GM12878 (cell line): ENCODE data around the gene CACNA1D. TPM values are rescaled to one million over a fixed set of nuclear protein-coding genes. Genes with fewer than 3 reads are reported as not detected.

Experiments used
- ATAC-seq: fragments of 200-7000 bp; cut with Tn5 transposase; 3 replicates; pipeline ENCODE4 v1.9.1; 2020; ENCODE audit warnings: mild to moderate bottlenecking, moderate library complexity
- BruUV-seq: library from RNA; stranded (reverse); fragments of 400-500 nt; replicated peaks from 2 replicates; lab custom pipeline; 2021; lab: Mats Ljungman, UMichigan
- CTCF ChIA-PET: fragments of 300-600 bp; sonication (Branson Sonifier 250); formaldehyde crosslinking; extraction: SDS; loops from one replicate; lab custom pipeline; 2021; ENCODE audit warnings: inconsistent platforms; lab: Yijun Ruan, JAX
- POLR2A ChIA-PET: fragments of 350-600 bp; formaldehyde crosslinking; extraction: SDS; loops from one replicate; lab custom pipeline; 2021; ENCODE audit warnings: inconsistent platforms; lab: Charles Lee
- RAD21 ChIA-PET: fragments of 300-600 bp; sonication (Branson Sonifier 250); formaldehyde crosslinking; loops from one replicate; lab custom pipeline; 2023; ENCODE audit warnings: antibody characterized with exemption; ENCODE audit not compliant: unreplicated experiment; lab: Charles Lee
- SMC1A ChIA-PET: fragments of 300-600 bp; sonication (Branson Sonifier 250); formaldehyde crosslinking; loops from one replicate; lab custom pipeline; 2023; ENCODE audit not compliant: unreplicated experiment, uncharacterized antibody; lab: Charles Lee
- DNase-seq: peaks from one replicate; pipeline ENCODE4 v3.0.0-alpha.2; 2011; ENCODE audit warnings: low read depth, low spot score
- FAIRE-seq: peaks from 3 replicates; lab custom pipeline; 2011; peaks lifted over from hg19 to GRCh38; lab: Jason Lieb, UNC
- H2AFZ ChIP-seq: 2 replicates; pipeline ENCODE4 v1.6.0; 2011; ENCODE audit warnings: low read depth, low read length, control low read depth; ENCODE audit not compliant: control insufficient read depth
- H3K27ac ChIP-seq: 2 replicates; pipeline ENCODE4 v1.5.1; 2011; ENCODE audit warnings: control low read depth; ENCODE audit not compliant: control insufficient read depth, insufficient read depth
- H3K27me3 ChIP-seq, 2 experiments: replicated peaks in 1 of 2; 2 replicates each; pipeline versions ENCODE4 v1.6.0 to v1.6.1; 2011; ENCODE audit warnings: low read length in 1 of 2; ENCODE audit not compliant: control insufficient read depth in 2 of 2, insufficient read depth in 2 of 2
- H3K36me3 ChIP-seq, 2 experiments: 2 replicates each; pipeline ENCODE4 v1.5.1; 2011; ENCODE audit warnings: low read length in 1 of 2; ENCODE audit not compliant: control insufficient read depth in 2 of 2, insufficient read depth in 2 of 2
- H3K4me1 ChIP-seq: 2 replicates; pipeline ENCODE4 v1.6.1; 2011; ENCODE audit warnings: mild to moderate bottlenecking, low read length, moderate library complexity, mixed read lengths; ENCODE audit not compliant: control insufficient read depth, insufficient read depth
- H3K4me2 ChIP-seq: 2 replicates; pipeline ENCODE4 v1.6.0; 2011; ENCODE audit warnings: control low read depth; ENCODE audit not compliant: control insufficient read depth, insufficient read depth
- H3K4me3 ChIP-seq: fragments of 200-600 bp; sonication (generic); 2 replicates; pipeline ENCODE4 v1.5.1; 2016
- H3K79me2 ChIP-seq: 2 replicates; pipeline ENCODE4 v1.6.0; 2011; ENCODE audit warnings: low read length; ENCODE audit not compliant: control insufficient read depth, insufficient read depth
- H3K9ac ChIP-seq: 2 replicates; pipeline ENCODE4 v1.8.0; 2011; ENCODE audit warnings: low read length, control low read depth, mixed read lengths; ENCODE audit not compliant: control insufficient read depth, insufficient read depth
- H3K9me3 ChIP-seq: replicated peaks from 3 replicates; pipeline ENCODE4 v1.5.1; 2011; ENCODE audit warnings: mild to moderate bottlenecking, low read length; ENCODE audit not compliant: control insufficient read depth, insufficient read depth
- H4K20me1 ChIP-seq: 2 replicates; pipeline ENCODE4 v1.6.0; 2011; ENCODE audit not compliant: control insufficient read depth, insufficient read depth
- MEF2B ChIP-seq: fragments of 450-650 bp; IDR thresholded peaks from 2 replicates; pipeline ENCODE4 v1.6.1; 2018; ENCODE audit warnings: mild to moderate bottlenecking, moderate library complexity; ENCODE audit not compliant: partially characterized antibody, poor library complexity, severe bottlenecking
- RFX5 ChIP-seq: IDR thresholded peaks from 2 replicates; pipeline ENCODE4 v1.6.1; 2011; ENCODE audit warnings: low read depth, low read length, improper control_type of control experiment
- WGBS: methylation state at CpG from one replicate; pipeline ENCODE4 v1.1.6; 2016; ENCODE audit warnings: low lambda C conversion rate; ENCODE audit not compliant: insufficient replicate concordance, insufficient coverage; ENCODE audit errors: missing lambda C conversion rate; 5-methylcytosine and 5-hydroxymethylcytosine counted together
- in situ Hi-C: fragments of 300-500 bp; cut with MboI; formaldehyde crosslinking; loops from 9 replicates; pipeline ENCODE4 v1.14.3; 2018; ENCODE audit warnings: mixed read lengths
- intact Hi-C: fragments of 100-400 bp; cut with micrococcal nuclease; formaldehyde crosslinking; loops from one replicate; pipeline ENCODE4 v1.14.2; 2022; ENCODE audit not compliant: unreplicated experiment
- polyA plus RNA-seq, 11 experiments: library from polyadenylated mRNA; depleted of rRNA in 4 of 11; unstranded in 6 of 11; stranded (reverse) in 5 of 11; fragments of >200 nt; fragmentation: Nextera tagmentation in 4 of 11; fragmentation: Illumina TruSeq in 1 of 11; extraction: Ambion mirVana in 4 of 11; extraction: Trizol in 1 of 11; gene quantifications; 1 replicate in 1 of 11; 2 replicates in 10 of 11; pipeline versions ENCODE4 v1.2.1 to v1.2.3, GENCODE V29; 2011 to 2016; ENCODE audit warnings: inconsistent platforms in 2 of 11, missing spikeins in 2 of 11, low read depth in 1 of 11
- total RNA-seq, 4 experiments: library from RNA; depleted of rRNA in 3 of 4; stranded (reverse); fragments of >200 nt in 3 of 4; fragmentation: Illumina TruSeq in 1 of 4; extraction: Trizol in 1 of 4; gene quantifications; 2 replicates each; pipeline versions ENCODE4 v1.2.1 to v1.2.3, GENCODE V29; 2013 to 2021
- TF ChIP-seq, protein P1 (sequence below): fragments of 450-650 bp; formaldehyde crosslinking; IDR thresholded peaks from 2 replicates; pipeline ENCODE4 v1.4.0; 2022; ENCODE audit warnings: mild to moderate bottlenecking, moderate library complexity
- TF ChIP-seq, protein P2 (sequence below): fragments of 450-650 bp; IDR thresholded peaks from 2 replicates; pipeline ENCODE4 v1.6.1; 2017; ENCODE audit warnings: low read depth, mild to moderate bottlenecking, moderate library complexity

CACNA1D gene
- total and polyA plus RNA-seq, 10 of the 15 experiments (the other 5 are each of a cell fraction or from before 2014, with no cell fraction given), result 0.21 to 24.4 (median 1.6) TPM

DNA sequence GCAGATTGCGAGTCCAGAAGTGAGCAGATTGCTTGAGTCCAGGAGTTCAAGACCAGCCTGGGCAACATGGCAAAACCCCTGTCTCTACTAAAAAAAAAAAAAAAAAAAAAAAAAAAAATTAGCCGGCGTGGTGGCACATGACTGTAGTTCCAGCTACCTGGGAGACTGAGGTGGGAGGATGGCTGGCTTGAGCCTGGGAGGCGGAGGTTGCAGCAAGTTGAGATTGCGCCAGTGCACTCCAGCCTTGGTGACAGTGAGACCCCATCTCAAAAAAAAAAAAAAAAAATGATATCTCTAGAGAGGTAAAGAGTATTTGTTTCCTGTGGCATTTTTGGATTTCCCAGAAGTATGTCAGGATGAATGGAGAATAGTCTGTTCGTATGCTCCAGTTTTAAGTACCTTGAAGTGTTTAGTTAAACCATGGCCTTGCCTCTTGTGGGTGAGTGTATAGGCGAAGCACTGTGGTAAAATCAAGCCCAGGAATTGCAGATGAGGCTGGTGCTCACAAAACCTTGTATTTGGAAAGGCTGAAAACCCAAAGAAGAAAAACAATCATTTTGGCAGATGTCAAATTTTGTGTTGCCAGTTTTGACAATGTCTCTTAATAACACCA, 5.9 kb downstream of the CACNA1D start:
- no peak for ATAC-seq
- H3K4me3 ChIP-seq, result no peak overlapping the region
- H3K27ac ChIP-seq, result no peak overlapping the region
- DNase-seq, result no peak
- 26% methylated on average over 7 of the region's 7 CpGs for WGBS
- no peaks in the 10 kb centered on the region for H3K4me1 ChIP-seq
- in situ Hi-C loops, result no loop called here
- ChIA-PET SMC1A (no interaction called here), RAD21 (no interaction called here)
- no peaks in the 10 kb centered on the region for H3K36me3 ChIP-seq
- H3K9ac ChIP-seq, result no peak overlapping the region
- no TSS peak for BruUV-seq
- no peak for FAIRE-seq
- H3K9me3 ChIP-seq, result no peaks in the 10 kb centered on the region
- no peak overlapping the region for H3K4me2 ChIP-seq
- peaks cover 3 to 16% of the 10 kb centered on the region in 2 experiments; a peak in 3 of 4 replicates for H3K27me3 ChIP-seq
- TF ChIP-seq, protein P1, sequence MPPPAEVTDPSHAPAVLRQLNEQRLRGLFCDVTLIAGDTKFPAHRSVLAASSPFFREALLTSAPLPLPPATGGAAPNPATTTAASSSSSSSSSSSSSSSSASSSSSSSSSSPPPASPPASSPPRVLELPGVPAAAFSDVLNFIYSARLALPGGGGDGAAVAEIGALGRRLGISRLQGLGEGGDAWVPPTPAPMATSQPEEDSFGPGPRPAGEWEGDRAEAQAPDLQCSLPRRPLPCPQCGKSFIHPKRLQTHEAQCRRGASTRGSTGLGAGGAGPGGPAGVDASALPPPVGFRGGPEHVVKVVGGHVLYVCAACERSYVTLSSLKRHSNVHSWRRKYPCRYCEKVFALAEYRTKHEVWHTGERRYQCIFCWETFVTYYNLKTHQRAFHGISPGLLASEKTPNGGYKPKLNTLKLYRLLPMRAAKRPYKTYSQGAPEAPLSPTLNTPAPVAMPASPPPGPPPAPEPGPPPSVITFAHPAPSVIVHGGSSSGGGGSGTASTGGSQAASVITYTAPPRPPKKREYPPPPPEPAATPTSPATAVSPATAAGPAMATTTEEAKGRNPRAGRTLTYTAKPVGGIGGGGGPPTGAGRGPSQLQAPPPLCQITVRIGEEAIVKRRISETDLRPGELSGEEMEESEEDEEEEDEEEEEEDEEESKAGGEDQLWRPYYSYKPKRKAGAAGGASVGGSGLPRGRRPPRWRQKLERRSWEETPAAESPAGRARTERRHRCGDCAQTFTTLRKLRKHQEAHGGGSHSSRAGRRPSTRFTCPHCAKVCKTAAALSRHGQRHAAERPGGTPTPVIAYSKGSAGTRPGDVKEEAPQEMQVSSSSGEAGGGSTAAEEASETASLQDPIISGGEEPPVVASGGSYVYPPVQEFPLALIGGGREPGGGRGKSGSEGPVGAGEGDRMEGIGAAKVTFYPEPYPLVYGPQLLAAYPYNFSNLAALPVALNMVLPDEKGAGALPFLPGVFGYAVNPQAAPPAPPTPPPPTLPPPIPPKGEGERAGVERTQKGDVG, result no peak
- TF ChIP-seq, protein P2, sequence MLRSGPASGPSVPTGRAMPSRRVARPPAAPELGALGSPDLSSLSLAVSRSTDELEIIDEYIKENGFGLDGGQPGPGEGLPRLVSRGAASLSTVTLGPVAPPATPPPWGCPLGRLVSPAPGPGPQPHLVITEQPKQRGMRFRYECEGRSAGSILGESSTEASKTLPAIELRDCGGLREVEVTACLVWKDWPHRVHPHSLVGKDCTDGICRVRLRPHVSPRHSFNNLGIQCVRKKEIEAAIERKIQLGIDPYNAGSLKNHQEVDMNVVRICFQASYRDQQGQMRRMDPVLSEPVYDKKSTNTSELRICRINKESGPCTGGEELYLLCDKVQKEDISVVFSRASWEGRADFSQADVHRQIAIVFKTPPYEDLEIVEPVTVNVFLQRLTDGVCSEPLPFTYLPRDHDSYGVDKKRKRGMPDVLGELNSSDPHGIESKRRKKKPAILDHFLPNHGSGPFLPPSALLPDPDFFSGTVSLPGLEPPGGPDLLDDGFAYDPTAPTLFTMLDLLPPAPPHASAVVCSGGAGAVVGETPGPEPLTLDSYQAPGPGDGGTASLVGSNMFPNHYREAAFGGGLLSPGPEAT, result no peak
- TF ChIP-seq MEF2B (no peak), RFX5 (no peak)
- TF ChIP-seq, all 136 proteins: peak for 0
- H2AFZ ChIP-seq, result no peak overlapping the region
- CTCF ChIA-PET, result no interaction called here
- H3K79me2 ChIP-seq, result no peaks in the 10 kb centered on the region
- intact Hi-C loops, result no loop called here
- H4K20me1 ChIP-seq, result no peaks in the 10 kb centered on the region
- POLR2A ChIA-PET, result interaction anchor here (0.6 kb wide), 1 partner anchor 161 kb away, joined by 5 read pairs; no protein-coding TSS in a partner anchor
